H1 (cell line): Measurements from ENCODE around the gene KRTAP21-3. TPM values are rescaled to one million over a fixed set of nuclear protein-coding genes. Genes with fewer than 3 reads are reported as not detected.

Source experiments
- CBX8 ChIP-seq: fragments of 300-800, 300-1000 bp; sonication (generic); IDR thresholded peaks from 2 replicates; pipeline ENCODE4 v1.7.1; 2016; ENCODE audit warnings: low read depth, low read length, borderline replicate concordance
- CTBP2 ChIP-seq: IDR thresholded peaks from 2 replicates; pipeline ENCODE4 v1.7.0; 2011; ENCODE audit warnings: borderline replicate concordance, mild to moderate bottlenecking, moderate library complexity, mixed read lengths, low read length; ENCODE audit not compliant: insufficient read depth, insufficient read length
- JUN ChIP-seq: IDR thresholded peaks from 2 replicates; pipeline ENCODE4 v1.6.1; 2011; ENCODE audit warnings: low read depth, mild to moderate bottlenecking, improper control_type of control experiment, low read length
- KDM5A ChIP-seq: fragments of 200-600 bp; IDR thresholded peaks from 2 replicates; pipeline ENCODE4 v1.7.1; 2012; ENCODE audit warnings: mild to moderate bottlenecking, low read length, inconsistent platforms, mixed read lengths
- SIN3A ChIP-seq, 2 experiments: IDR thresholded peaks in 1 of 2; conservative IDR thresholded peaks in 1 of 2; 2 replicates each; pipeline ENCODE4 v1.6.1; 2011 to 2012; ENCODE audit warnings: low read length in 2 of 2, improper control_type of control experiment in 1 of 2, low read depth in 1 of 2, mild to moderate bottlenecking in 1 of 2
- polyA plus RNA-seq, 7 experiments: library from polyadenylated mRNA; depleted of rRNA in 3 of 7; stranded (reverse) in 5 of 7; unstranded in 2 of 7; fragments of >200 nt in 5 of 7; fragments of 200-250 nt in 2 of 7; gene quantifications; 1 replicate in 5 of 7; 2 replicates in 1 of 7; 4 replicates in 1 of 7; pipeline versions ENCODE4 v1.2.1 to v1.2.3, GENCODE V29; 2011 to 2013; ENCODE audit warnings: missing spikeins in 2 of 7, mixed read lengths in 2 of 7
- total RNA-seq: library from RNA; stranded (reverse); fragmentation: NEBNext Ultra II Directional; extraction: Animal tissue kit (Norgen Biotek cat#: 25700); gene quantifications from 2 replicates; pipeline ENCODE4 v1.2.1, GENCODE V29; 2021

The KRTAP21-3 gene
- total and polyA plus RNA-seq, 2 of the 8 experiments (the other 6 are each of a cell fraction or from before 2014, with no cell fraction given) = not detected

DNA sequence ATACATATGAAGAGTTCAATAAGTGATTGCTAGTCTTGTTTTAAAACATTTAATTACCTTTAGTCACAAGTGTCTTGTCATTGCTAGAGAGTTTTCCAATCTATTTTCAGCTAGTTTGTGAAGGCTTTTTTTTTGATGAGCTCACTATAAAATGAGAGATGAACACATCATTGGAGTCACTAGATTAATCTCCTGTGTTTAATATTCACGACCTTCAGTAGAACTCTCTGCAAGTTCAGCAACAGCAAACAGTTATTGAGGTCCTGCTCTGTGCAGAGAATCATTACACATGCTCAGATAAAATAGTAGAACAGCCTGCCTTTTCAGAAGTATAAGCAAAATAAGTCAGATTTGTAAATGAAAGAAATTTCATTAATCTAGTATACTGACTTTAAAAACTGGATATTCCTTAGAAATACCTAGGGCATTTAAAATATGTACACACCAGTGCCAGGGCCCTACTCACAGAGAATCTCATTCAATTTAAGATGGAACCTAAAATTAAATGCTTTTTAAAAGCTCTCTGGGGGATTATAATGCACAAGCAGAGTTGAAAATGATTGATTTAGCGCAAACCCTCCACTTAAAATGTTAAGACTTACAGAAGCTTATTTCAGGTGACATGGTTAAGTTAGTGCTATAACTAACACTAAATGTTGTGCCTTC lies 45.5 kb downstream of the KRTAP21-3 start (continued):
- TF ChIP-seq CBX8 = no peak
- TF ChIP-seq KDM5A = no peak
- no peak for TF ChIP-seq JUN
- TF ChIP-seq SIN3A (conservative IDR thresholded peaks at IDR 0.05 in 1 of 2, IDR thresholded peaks at IDR 0.05 in 1 of 2; ENCODE audit: low read depth in 1 of 2, low read length in 2 of 2) = no peak
- TF ChIP-seq CTBP2 = no peak
